ENCODE data around the gene BCAS1.
"Not testable (repeated sequence)": the region's sequence is repeated elsewhere in the genome, so short reads cannot be mapped to it uniquely, and the experiment has no call there.

The BCAS1 gene

DNA sequence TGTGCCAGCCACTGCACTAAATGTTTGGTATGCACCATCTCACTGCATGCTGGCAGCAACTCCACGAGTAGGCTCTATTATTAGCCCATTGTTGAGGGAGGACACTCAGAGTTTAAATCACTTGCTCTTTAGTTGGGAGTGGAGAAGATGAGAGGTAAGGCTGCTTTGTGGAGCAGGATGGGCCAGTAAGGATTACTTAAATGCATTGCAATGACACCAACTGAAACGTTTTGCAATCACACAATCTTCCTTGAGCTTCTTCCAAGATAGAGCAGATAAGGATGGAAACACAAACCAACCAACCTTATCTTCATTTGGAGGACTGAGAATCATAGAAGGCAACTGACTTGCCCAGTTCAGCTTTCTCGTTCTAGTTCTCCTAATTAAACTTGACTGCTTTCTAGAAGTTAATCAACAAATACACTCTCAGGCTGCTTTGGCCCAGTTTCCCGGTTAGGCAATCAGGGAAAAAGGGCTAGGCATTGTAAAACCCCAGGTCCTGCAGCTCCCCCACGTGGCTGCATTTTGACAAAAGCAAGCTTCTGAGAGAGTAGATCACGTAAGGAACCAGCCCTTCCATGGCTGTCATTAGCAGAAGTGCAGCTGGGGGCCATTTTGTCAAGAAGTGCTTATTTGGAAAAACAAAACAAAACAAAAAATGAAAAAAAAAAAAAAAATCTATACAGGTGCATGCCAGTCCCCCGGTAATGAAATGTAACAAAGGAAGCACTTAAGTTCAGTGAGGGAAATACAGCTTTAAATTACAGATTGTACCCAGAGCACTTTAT lies 130.6 kb downstream of the BCAS1 start:
- peak; percentile 85 for DNase-seq

DNA sequence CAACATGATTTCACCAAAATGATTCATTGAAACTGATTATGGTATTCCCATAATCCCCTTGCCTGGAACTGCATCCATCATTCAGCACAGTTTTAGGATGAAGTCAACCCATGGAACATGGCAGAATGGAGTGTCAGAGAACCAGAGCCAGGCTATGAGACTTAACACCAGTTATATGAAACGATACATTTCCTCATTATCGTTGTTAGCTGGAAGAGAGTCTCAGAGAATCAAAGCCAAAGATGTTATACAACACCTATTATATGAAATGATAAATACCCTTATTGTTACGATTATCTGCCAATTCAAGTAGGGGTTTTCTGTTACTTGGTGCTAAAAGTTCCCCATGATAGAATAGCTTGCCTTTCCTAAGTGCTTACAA lies 131.2 kb downstream of the BCAS1 start:
- DNase-seq, result no peak

DNA sequence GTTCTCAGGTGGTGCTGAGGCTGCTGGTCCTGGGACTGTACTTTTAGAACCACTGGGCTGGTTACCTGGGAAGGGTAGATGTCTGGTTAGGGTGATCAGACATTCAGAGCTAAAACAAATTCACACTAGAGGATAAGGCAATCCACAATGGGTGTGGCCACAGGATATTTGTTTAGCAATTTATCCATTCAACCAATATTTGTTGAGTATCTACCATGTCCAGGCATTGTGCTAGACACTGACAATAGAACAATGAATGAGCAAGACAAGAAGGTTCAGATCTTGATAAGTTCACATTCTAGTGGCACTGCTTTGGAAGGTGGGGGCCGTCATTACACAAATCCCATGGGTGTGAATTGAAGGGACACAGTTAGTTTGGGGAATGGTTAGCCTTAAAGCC lies 131.7 kb downstream of the BCAS1 start:
- DNase-seq, result no peak

- no peak for DNase-seq
These were observed 132.4 kb downstream of the BCAS1 start for GRCh38 chr20:53937929-53938367.

DNA sequence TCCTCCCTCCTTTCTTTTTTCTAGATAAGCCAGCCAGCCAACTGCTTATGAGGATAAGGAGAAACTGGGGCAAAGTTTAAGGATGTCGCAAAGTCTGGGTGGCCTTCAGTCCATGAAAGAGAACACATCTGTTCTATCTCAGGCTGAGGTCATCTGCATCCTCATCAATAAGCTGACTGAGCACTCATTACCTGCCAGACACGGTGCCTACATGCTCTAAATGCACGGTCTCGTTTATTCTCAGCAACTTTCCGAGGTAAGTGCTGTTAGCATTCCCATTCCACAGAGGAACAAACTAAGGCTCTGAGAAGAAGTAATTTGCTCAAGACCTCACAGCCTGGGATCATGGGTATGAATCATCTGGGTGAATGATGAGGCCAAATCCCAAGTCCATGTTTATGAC lies 133.1 kb downstream of the BCAS1 start:
- DNase-seq, result no peak

GRCh38 chr20:53935344-53936084 lies 134.9 kb downstream of the BCAS1 start:
- DNase-seq, result no peak

- peak; percentile 83 for DNase-seq
These were observed 135.7 kb downstream of the BCAS1 start for GRCh38 chr20:53934421-53935343.

DNA sequence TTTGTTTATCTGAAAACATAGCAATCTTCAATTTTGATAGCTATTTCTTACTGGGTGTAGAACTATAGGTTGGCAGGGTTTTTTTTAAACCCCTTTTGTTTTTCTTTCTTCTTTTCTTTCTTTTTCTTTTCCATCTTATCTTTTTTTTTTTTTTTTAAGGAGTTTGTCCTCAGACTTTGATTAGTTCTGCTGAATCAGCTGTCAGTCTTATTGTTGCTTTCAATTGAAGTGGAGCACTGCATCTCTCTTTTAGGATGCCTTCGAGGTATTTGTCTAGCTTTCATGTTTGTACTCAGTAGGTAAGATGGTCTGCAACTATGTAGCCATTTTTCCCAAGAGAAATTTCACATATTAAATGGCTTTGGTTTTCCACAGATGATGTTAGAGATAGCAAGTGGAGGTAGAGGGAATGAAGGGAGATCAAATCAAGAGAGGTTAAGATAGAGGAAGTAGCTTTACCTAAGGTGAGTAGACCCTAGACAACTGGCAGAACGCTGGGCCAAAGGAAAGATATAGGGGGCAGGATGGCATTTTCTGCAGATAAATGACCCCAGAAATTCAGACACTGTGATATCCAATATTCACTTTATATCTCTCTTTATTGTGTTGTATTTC lies 137.1 kb downstream of the BCAS1 start:
- no peak for DNase-seq

- DNase-seq, result not testable (repeated sequence)
These were observed 137.7 kb downstream of the BCAS1 start for GRCh38 chr20:53932655-53933192.

GRCh38 chr20:53931597-53931996 lies 138.8 kb downstream of the BCAS1 start:
- no peak for DNase-seq

DNA sequence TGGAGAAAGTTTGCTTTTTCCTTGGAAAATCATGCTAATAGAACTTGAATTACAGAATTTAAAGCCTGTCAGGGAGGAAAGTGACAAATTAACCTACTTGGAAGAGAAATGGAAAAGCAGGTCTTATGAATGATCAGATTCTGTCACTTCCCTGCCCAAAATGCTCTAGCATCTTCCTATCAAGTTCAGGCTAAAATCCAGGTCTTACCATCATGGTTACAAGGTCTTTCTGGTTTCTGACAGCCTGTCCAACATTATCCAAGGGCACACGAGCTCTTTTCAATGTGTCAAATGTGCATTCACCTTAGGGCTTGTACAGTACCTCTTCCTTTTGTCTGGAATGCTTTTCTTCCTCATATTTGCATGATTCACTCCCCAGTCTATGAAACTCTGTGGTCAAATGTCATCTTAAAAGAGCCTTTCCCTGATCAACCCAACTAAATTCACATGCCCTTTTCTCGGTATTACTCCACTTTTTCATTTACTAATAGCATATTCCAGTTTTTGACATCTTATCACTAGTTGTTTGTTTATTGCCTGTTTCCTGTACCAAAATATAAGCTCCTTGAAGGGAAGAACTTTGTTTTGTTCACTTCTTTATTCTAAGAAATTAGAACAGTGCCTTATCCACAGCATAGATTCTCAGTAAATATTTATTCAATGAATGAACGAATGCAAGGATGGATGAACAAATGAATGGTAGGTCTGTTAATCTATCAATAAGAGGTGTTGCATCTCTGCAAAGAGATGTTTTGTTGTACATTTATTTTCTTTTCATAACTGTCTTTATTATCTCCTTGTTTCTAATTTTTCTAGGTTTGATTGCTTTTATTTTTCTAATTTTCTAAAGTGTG lies 139.5 kb downstream of the BCAS1 start:
- DNase-seq, result no peak

DNA sequence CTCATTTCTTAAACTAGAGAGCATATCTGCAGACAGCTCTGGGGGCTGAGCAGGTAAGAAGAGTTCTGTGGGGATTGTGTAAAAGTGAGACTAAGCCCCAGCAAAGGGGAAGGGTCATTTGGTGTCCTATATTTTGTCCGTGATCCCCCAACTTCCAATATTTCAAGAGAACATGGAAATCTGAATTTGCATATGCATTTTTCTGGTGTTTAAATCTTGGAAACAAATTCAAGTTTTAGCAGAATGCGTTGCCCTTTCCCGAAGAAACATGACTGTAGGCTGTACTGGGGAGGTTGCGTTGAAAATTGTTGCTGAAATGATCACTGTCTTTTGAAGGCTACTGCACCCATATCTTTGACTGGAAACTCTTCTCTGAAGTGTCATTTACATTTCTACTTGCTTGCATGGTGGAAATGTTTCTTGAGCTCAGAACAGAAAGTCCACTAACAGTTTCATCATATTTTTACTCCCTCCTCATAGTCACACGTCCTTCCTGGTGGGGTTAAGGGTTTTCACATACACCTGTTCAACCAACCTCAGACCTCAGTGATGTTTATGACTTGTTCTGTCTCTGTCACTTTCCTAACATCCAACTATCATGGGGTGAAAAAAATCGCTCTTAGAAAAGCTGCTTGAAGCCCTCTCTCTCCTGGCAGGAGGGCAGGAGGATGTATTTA lies 140.3 kb downstream of the BCAS1 start:
- no peak for DNase-seq

DNA sequence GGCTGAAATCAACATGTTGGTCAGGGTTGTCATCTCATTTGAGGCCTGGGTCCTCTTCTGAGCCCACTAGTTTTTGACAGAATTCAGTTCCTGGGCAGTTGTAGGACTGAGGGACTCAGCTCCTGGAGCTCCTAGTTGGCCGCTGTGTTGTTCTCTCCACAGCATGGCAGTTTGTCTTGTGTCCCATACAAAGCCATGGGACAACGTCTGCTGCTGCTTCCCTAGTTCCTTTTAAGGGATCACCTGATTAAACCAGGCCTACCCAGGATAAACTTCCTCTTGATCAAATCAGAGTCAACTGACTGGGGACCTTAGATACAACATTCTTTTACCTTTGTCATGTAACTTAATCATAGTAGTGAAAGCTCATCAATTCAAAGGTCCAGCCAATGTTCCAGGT lies 141.0 kb downstream of the BCAS1 start:
- no peak for DNase-seq

GRCh38 chr20:53927990-53928389 lies 142.4 kb downstream of the BCAS1 start:
- DNase-seq, result no peak

- no peak for DNase-seq
These were observed 143.9 kb downstream of the BCAS1 start for GRCh38 chr20:53926428-53927028.

- DNase-seq, result no peak
These were observed 144.6 kb downstream of the BCAS1 start for GRCh38 chr20:53925651-53926401.

DNA sequence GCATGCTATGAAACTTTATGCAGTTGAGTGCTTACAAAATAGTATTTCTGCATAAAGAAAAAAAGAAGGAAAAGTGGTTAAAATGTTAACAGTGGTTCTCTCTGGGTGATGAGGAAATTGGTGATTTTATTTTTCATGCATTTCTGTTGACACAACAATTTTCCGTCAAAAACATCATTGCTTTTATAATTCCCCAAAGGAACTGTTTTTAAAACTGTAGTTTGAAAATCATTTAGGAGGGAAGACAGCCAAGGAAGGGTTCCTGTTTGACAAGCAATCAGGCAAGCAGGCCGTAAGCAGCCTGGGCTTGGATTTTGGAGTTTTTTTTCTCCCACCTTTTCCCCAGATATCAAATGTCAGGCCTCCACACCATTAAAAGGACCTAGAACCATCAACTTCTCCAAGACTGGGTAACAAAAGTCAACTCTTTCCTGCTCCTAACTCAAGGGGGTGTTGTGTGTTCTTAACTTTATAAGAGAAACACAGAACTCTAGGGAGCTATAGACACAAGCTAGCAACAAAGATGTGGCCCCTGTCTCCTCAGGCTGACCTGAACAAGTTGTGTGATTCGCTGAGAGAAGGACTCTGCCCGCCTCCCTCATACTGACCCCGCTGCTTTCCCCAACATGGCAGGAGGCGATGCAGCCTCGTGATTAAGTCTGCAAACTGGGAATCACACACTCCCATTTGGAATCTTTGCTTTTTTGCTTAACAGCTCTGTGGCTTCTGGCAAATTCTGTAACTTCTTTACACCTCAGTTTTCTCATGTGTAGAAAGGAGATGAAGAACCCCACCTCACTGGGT lies 146.6 kb downstream of the BCAS1 start:
- DNase-seq, result no peak

DNA sequence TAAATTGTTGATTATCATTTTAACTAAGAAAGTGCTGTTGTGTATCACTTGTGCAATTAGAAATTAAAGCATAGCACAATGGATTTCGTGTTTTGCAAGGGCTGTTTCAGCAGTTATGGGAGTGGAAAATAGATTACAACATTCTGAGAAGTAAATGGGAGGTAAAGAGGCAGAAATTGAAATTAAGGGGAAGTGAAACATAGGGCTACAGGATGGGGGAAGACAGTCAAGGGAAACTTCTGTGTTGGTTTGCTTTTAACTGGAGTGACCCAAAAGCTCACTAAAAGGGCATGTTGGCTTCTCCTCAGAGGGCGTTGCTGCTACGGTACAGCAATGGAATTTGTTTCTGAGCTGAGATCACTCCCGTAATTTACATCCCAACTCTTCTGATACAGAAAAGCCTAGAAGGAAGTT lies 147.5 kb downstream of the BCAS1 start:
- no peak for DNase-seq

- no peak for DNase-seq
These were observed 148.9 kb downstream of the BCAS1 start for GRCh38 chr20:53921443-53921973.
